Panc1 (cell line): Measurements from ENCODE around the gene GSDMA.

ENCODE experiments used
- POLR2AphosphoS5 ChIP-seq: IDR thresholded peaks from 2 replicates; pipeline ENCODE4 v1.6.1; 2012; ENCODE audit warnings: mild to moderate bottlenecking, low read depth, low read length, moderate library complexity
- SIN3A ChIP-seq: IDR thresholded peaks from 2 replicates; pipeline ENCODE4 v1.6.1; 2012; ENCODE audit warnings: low read depth, mild to moderate bottlenecking, low read length, moderate library complexity, borderline replicate concordance; ENCODE audit not compliant: insufficient read depth
- TCF7L2 ChIP-seq: IDR thresholded peaks from 2 replicates; pipeline ENCODE4 v1.6.1; 2011; ENCODE audit warnings: mild to moderate bottlenecking, low read depth, low read length, inconsistent platforms
- TF ChIP-seq, protein P1 (sequence below): fragments of 450-650 bp; IDR thresholded peaks from 2 replicates; pipeline ENCODE4 v1.5.1; 2017; ENCODE audit warnings: mild to moderate bottlenecking
- TF ChIP-seq, protein P2 (sequence below), 2 experiments: IDR thresholded peaks; 2 replicates each; pipeline ENCODE4 v1.6.1; 2011 to 2012; ENCODE audit warnings: low read depth in 2 of 2, control low read depth in 1 of 2, low read length in 1 of 2, mild to moderate bottlenecking in 1 of 2, moderate library complexity in 1 of 2; ENCODE audit not compliant: insufficient read depth in 1 of 2

DNA sequence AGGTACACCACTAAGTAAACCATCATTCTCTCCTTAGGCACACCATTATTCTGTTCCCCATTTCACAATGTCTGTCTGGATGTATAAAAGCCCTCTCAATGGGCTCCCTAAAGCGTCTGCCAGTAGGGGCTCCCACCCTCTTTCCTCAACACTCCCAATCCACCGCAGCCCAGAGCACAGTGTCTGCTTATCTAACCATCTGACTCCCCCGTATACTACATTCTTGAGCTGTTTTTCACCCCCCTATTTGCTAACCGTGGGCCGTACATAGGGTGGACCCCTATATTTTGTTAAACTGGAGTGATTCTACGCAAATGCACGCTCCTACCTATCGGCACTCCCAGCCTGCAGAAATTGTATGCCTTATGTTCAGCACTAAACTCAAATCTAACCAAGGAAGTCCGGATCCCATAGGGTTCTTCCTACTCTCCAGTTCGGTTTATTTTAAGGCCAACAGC, 17.1 kb downstream of the GSDMA start:
- TF ChIP-seq, protein P1, sequence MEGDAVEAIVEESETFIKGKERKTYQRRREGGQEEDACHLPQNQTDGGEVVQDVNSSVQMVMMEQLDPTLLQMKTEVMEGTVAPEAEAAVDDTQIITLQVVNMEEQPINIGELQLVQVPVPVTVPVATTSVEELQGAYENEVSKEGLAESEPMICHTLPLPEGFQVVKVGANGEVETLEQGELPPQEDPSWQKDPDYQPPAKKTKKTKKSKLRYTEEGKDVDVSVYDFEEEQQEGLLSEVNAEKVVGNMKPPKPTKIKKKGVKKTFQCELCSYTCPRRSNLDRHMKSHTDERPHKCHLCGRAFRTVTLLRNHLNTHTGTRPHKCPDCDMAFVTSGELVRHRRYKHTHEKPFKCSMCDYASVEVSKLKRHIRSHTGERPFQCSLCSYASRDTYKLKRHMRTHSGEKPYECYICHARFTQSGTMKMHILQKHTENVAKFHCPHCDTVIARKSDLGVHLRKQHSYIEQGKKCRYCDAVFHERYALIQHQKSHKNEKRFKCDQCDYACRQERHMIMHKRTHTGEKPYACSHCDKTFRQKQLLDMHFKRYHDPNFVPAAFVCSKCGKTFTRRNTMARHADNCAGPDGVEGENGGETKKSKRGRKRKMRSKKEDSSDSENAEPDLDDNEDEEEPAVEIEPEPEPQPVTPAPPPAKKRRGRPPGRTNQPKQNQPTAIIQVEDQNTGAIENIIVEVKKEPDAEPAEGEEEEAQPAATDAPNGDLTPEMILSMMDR = no peak
- no peak for TF ChIP-seq TCF7L2
- TF ChIP-seq POLR2AphosphoS5 = no peak
- no peak for TF ChIP-seq SIN3A
- TF ChIP-seq, protein P2, sequence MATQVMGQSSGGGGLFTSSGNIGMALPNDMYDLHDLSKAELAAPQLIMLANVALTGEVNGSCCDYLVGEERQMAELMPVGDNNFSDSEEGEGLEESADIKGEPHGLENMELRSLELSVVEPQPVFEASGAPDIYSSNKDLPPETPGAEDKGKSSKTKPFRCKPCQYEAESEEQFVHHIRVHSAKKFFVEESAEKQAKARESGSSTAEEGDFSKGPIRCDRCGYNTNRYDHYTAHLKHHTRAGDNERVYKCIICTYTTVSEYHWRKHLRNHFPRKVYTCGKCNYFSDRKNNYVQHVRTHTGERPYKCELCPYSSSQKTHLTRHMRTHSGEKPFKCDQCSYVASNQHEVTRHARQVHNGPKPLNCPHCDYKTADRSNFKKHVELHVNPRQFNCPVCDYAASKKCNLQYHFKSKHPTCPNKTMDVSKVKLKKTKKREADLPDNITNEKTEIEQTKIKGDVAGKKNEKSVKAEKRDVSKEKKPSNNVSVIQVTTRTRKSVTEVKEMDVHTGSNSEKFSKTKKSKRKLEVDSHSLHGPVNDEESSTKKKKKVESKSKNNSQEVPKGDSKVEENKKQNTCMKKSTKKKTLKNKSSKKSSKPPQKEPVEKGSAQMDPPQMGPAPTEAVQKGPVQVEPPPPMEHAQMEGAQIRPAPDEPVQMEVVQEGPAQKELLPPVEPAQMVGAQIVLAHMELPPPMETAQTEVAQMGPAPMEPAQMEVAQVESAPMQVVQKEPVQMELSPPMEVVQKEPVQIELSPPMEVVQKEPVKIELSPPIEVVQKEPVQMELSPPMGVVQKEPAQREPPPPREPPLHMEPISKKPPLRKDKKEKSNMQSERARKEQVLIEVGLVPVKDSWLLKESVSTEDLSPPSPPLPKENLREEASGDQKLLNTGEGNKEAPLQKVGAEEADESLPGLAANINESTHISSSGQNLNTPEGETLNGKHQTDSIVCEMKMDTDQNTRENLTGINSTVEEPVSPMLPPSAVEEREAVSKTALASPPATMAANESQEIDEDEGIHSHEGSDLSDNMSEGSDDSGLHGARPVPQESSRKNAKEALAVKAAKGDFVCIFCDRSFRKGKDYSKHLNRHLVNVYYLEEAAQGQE (IDR thresholded peaks at IDR 0.05; ENCODE audit: insufficient read depth in 1 of 2, low read depth in 2 of 2, low read length in 1 of 2) = no peak
